Upper lobe of right lung (tissue), 1 donor: ENCODE results near the gene SCLY. TPM values are rescaled to one million over a fixed set of nuclear protein-coding genes. Genes with fewer than 3 reads are reported as not detected.

Source experiments
- ATAC-seq: fragments of 200-7000 bp; cut with Tn5 transposase; one replicate; pipeline ENCODE4 v1.9.1; 2020; ENCODE audit warnings: mild to moderate bottlenecking, moderate library complexity
- DNase-seq: peaks from one replicate; pipeline ENCODE4 v3.0.0-alpha.2; 2020
- H3K27ac ChIP-seq: fragments of 200-600 bp; one replicate; pipeline ENCODE4 v1.8.0; 2022
- H3K27me3 ChIP-seq: fragments of 200-600 bp; one replicate; pipeline ENCODE4 v1.8.0; 2022; ENCODE audit warnings: mild to moderate bottlenecking
- H3K36me3 ChIP-seq: fragments of 200-600 bp; one replicate; pipeline ENCODE4 v1.8.0; 2022
- H3K4me1 ChIP-seq: fragments of 200-600 bp; one replicate; pipeline ENCODE4 v1.8.0; 2022
- H3K4me3 ChIP-seq: fragments of 200-600 bp; one replicate; pipeline ENCODE4 v1.8.0; 2022; ENCODE audit warnings: mild to moderate bottlenecking
- H3K9me3 ChIP-seq: fragments of 200-600 bp; one replicate; pipeline ENCODE4 v1.8.0; 2022
- CTCF ChIP-seq: fragments of 200-600 bp; IDR thresholded peaks from one replicate; pipeline ENCODE4 v1.8.0; 2022; ENCODE audit warnings: antibody characterized with exemption
- intact Hi-C: fragments of 100-400 bp; cut with DNase I; formaldehyde crosslinking; loops from one replicate; pipeline ENCODE4 v1.11.0; 2022
- total RNA-seq: library from RNA; stranded (reverse); fragmentation: NEBNext Ultra II Directional; extraction: Animal tissue kit (Norgen Biotek cat#: 25700); gene quantifications from one replicate; pipeline ENCODE4 v1.2.1, GENCODE V29; 2021
- donor health status: DM: no; HTN: yes; CAD: no; lungs with severe emphysema.

Gene SCLY
- total RNA-seq, 1 donor from 2014 or later = 13.0 TPM

- Histone ChIP-seq H3K27me3 (no peaks in the 10 kb centered on the region), H3K27ac (no peak overlapping the region), H3K9me3 (no peaks in the 10 kb centered on the region), H3K36me3 (no peaks in the 10 kb centered on the region), H3K4me3 (no peak overlapping the region), H3K4me1 (peaks cover 5% of the 10 kb centered on the region)
- TF ChIP-seq CTCF = no peak
- ATAC-seq (peak; percentile 45), DNase-seq (peak; percentile 81)
- intact Hi-C loops = no loop called here
Observed at GRCh38 chr2:238136820-238137537, 76.2 kb downstream of the SCLY start.

- Histone ChIP-seq H3K27ac (no peak overlapping the region), H3K4me1 (peaks cover 5% of the 10 kb centered on the region), H3K27me3 (no peaks in the 10 kb centered on the region), H3K4me3 (no peak overlapping the region), H3K9me3 (no peaks in the 10 kb centered on the region), H3K36me3 (no peaks in the 10 kb centered on the region)
- intact Hi-C loops = no loop called here
- no peak for ATAC-seq
- no peak for DNase-seq
- no peak for TF ChIP-seq CTCF
Observed at GRCh38 chr2:238137885-238138284, 77.1 kb downstream of the SCLY start.

- H3K4me1 ChIP-seq = peaks cover 5% of the 10 kb centered on the region
- DNase-seq (no peak), ATAC-seq (no peak)
- H3K4me3 ChIP-seq = peak within 1 kb of the TSS; percentile 23
- no peaks in the 10 kb centered on the region for H3K9me3 ChIP-seq
- H3K27me3 ChIP-seq = no peaks in the 10 kb centered on the region
- no peaks in the 10 kb centered on the region for H3K36me3 ChIP-seq
- intact Hi-C loops = no loop called here
- no peak for TF ChIP-seq CTCF
- no peak within 1 kb of the TSS for H3K27ac ChIP-seq
Observed at GRCh38 chr2:238138331-238139195, 77.8 kb downstream of the SCLY start, which contains the start of gene KLHL30. Gene KLHL30, plus strand, starts transcription at chr2:238138668. Its CDS starts 2,087 bp downstream, at chr2:238140755.

- no peaks in the 10 kb centered on the region for H3K27me3 ChIP-seq
- ATAC-seq (no peak), DNase-seq (no peak)
- intact Hi-C loops = no loop called here
- TF ChIP-seq CTCF = peak; percentile 45
- H3K27ac ChIP-seq = no peak overlapping the region
- H3K36me3 ChIP-seq = no peaks in the 10 kb centered on the region
- H3K9me3 ChIP-seq = no peaks in the 10 kb centered on the region
- peaks cover 5% of the 10 kb centered on the region for H3K4me1 ChIP-seq
- H3K4me3 ChIP-seq = peak overlapping the region; percentile 23
Observed at GRCh38 chr2:238139196-238140039, 78.6 kb downstream of the SCLY start.

- no peak for ATAC-seq
- H3K36me3 ChIP-seq = no peaks in the 10 kb centered on the region
- intact Hi-C loops = no loop called here
- H3K9me3 ChIP-seq = no peaks in the 10 kb centered on the region
- DNase-seq = no peak
- H3K4me3 ChIP-seq = no peak overlapping the region
- H3K4me1 ChIP-seq = peaks cover 5% of the 10 kb centered on the region
- no peak for TF ChIP-seq CTCF
- no peaks in the 10 kb centered on the region for H3K27me3 ChIP-seq
- H3K27ac ChIP-seq = no peak overlapping the region
Observed at GRCh38 chr2:238140040-238140439, 79.2 kb downstream of the SCLY start.
